Measurements from ENCODE around the gene RFPL4AL1.
"Not testable (repeated sequence)": the region's sequence is repeated elsewhere in the genome, so short reads cannot be mapped to it uniquely, and the experiment has no call there.

RFPL4AL1 gene

GRCh38 chr19:55766466-55766865 is 2.5 kb upstream of the RFPL4AL1 start:
- no peak for DNase-seq (ENCODE audit: low spot score)
- no peak for TF ChIP-seq CTCF (IDR thresholded peaks at IDR 0.05)
- H3K27ac ChIP-seq, result no peak overlapping the region
- H3K4me3 ChIP-seq, result no peak overlapping the region

- H3K27ac ChIP-seq; H3K4me3 ChIP-seq; DNase-seq (ENCODE audit: low spot score): not testable (repeated sequence)
Observed at GRCh38 chr19:55769632-55770031, 714 bp downstream of the RFPL4AL1 start.

GRCh38 chr19:55777528-55777927 is 8.6 kb downstream of the RFPL4AL1 start:
- TF ChIP-seq CTCF (IDR thresholded peaks at IDR 0.05), result no peak
- DNase-seq (ENCODE audit: low spot score), result no peak
- Histone ChIP-seq H3K27ac (no peak overlapping the region), H3K4me3 (no peak overlapping the region)

- Histone ChIP-seq H3K27ac (no peak overlapping the region), H3K4me3 (no peak overlapping the region)
- no peak for DNase-seq (ENCODE audit: low spot score)
- TF ChIP-seq CTCF (IDR thresholded peaks at IDR 0.05), result no peak
Observed at GRCh38 chr19:55778331-55778730, 9.4 kb downstream of the RFPL4AL1 start.

- no peak for DNase-seq (ENCODE audit: low spot score)
- no peak overlapping the region for H3K27ac ChIP-seq
- TF ChIP-seq CTCF (IDR thresholded peaks at IDR 0.05), result no peak
Observed at GRCh38 chr19:55781112-55781511, 12.2 kb downstream of the RFPL4AL1 start.

GRCh38 chr19:55795021-55795420 is 26.1 kb downstream of the RFPL4AL1 start:
- TF ChIP-seq CTCF (IDR thresholded peaks at IDR 0.05), result no peak

More at GRCh38 chr19:55781112-55781511, 12.2 kb downstream of the RFPL4AL1 start:
- no peak overlapping the region for H3K4me3 ChIP-seq

GRCh38 chr19:55801416-55801815 is 32.5 kb downstream of the RFPL4AL1 start:
- DNase-seq (ENCODE audit: low spot score), result no peak
- Histone ChIP-seq H3K27ac (no peak overlapping the region), H3K4me3 (no peak overlapping the region)
- no peak for TF ChIP-seq CTCF (IDR thresholded peaks at IDR 0.05)

More at GRCh38 chr19:55795021-55795420, 26.1 kb downstream of the RFPL4AL1 start:
- Histone ChIP-seq H3K27ac (no peak overlapping the region), H3K4me3 (no peak overlapping the region)
- no peak for DNase-seq (ENCODE audit: low spot score)

GRCh38 chr19:55802281-55802680 is 33.4 kb downstream of the RFPL4AL1 start:
- Histone ChIP-seq H3K4me3 (no peak overlapping the region), H3K27ac (no peak overlapping the region)
- no peak for DNase-seq (ENCODE audit: low spot score)
- no peak for TF ChIP-seq CTCF (IDR thresholded peaks at IDR 0.05)

All from coronary artery (tissue), 2 donors.